HepG2 (cell line): Measurements from ENCODE around the gene SPAG9. TPM values are rescaled to one million over a fixed set of nuclear protein-coding genes. Genes with fewer than 3 reads are reported as not detected.

ENCODE experiments used
- ATAC-seq: fragments of 200-7000 bp; cut with Tn5 transposase; 3 replicates; pipeline ENCODE4 v1.9.1; 2020; ENCODE audit warnings: mild to moderate bottlenecking, moderate library complexity
- BruUV-seq: library from RNA; stranded (reverse); fragments of 400-500 nt; replicated peaks from 2 replicates; lab custom pipeline; 2021; lab: Mats Ljungman, UMichigan
- CTCF ChIA-PET: fragments of 300-600 bp; formaldehyde crosslinking; extraction: SDS; loops from one replicate; lab custom pipeline; 2021; ENCODE audit warnings: low total read pairs, inconsistent platforms, low intra/inter-chr PET ratio; lab: Yijun Ruan, JAX
- POLR2A ChIA-PET: fragments of 350-600 bp; sonication (Branson Sonifier 250); formaldehyde crosslinking; loops from one replicate; lab custom pipeline; 2020; ENCODE audit warnings: antibody characterized with exemption, inconsistent platforms; lab: Yijun Ruan, JAX
- DNase-seq: peaks from one replicate; pipeline ENCODE4 v3.0.0-alpha.2; 2015; ENCODE audit warnings: low spot score
- FAIRE-seq: peaks from 3 replicates; lab custom pipeline; 2011; peaks lifted over from hg19 to GRCh38; lab: Jason Lieb, UNC
- H2AFZ ChIP-seq: one replicate; pipeline ENCODE4 v1.6.1; 2011; ENCODE audit warnings: low read length, inconsistent platforms
- H3K27ac ChIP-seq: fragments of 300-600 bp; 3 replicates; pipeline ENCODE4 v1.8.0; 2011; ENCODE audit warnings: mixed run types, mild to moderate bottlenecking, mixed read lengths, low read length, inconsistent platforms; ENCODE audit not compliant: insufficient read depth; ENCODE audit errors: extremely low read length
- H3K27me3 ChIP-seq, 2 experiments: fragments of 200-600 bp in 1 of 2; 2 replicates in 1 of 2; 3 replicates in 1 of 2; pipeline versions ENCODE4 v1.6.0 to v1.8.0; 2011; ENCODE audit warnings: low read length in 2 of 2, mild to moderate bottlenecking in 2 of 2, moderate library complexity in 2 of 2, inconsistent platforms in 1 of 2; ENCODE audit not compliant: insufficient read depth in 2 of 2, control insufficient read depth in 1 of 2
- H3K36me3 ChIP-seq, 2 experiments: fragments of 200-600 bp in 1 of 2; replicated peaks in 1 of 2; 2 replicates in 1 of 2; 3 replicates in 1 of 2; pipeline versions ENCODE4 v1.5.1 to v1.8.0; 2011; ENCODE audit warnings: low read length in 2 of 2, inconsistent platforms in 1 of 2; ENCODE audit not compliant: insufficient read depth in 2 of 2, control insufficient read depth in 1 of 2
- H3K4me1 ChIP-seq: 2 replicates; pipeline ENCODE4 v1.5.1; 2012; ENCODE audit warnings: low read length, inconsistent platforms; ENCODE audit not compliant: insufficient read depth
- H3K4me2 ChIP-seq: 2 replicates; pipeline ENCODE4 v1.6.0; 2011; ENCODE audit warnings: low read depth, low read length, inconsistent platforms
- H3K4me3 ChIP-seq, 3 experiments: fragments of 200-600 bp in 1 of 3; sonication (generic), shearing (Covaris generic) in 1 of 3; replicated peaks in 1 of 3; 2 replicates each; pipeline ENCODE4 v1.5.1; 2011 to 2016; ENCODE audit warnings: low read length in 3 of 3, inconsistent platforms in 2 of 3, low read depth in 2 of 3, mild to moderate bottlenecking in 2 of 3, control low read depth in 1 of 3, mixed read lengths in 1 of 3; ENCODE audit not compliant: insufficient read depth in 1 of 3
- H3K79me2 ChIP-seq: one replicate; pipeline ENCODE4 v1.6.1; 2011; ENCODE audit warnings: low read length, inconsistent platforms; ENCODE audit not compliant: insufficient read depth
- H3K9ac ChIP-seq: 2 replicates; pipeline ENCODE4 v1.6.0; 2011; ENCODE audit warnings: mild to moderate bottlenecking, low read depth, low read length, inconsistent platforms; ENCODE audit not compliant: insufficient read depth
- H3K9me3 ChIP-seq: 2 replicates; pipeline ENCODE4 v1.5.1; 2012; ENCODE audit warnings: mild to moderate bottlenecking, low read length
- H4K20me1 ChIP-seq: 2 replicates; pipeline ENCODE4 v1.6.0; 2011; ENCODE audit warnings: inconsistent platforms, mild to moderate bottlenecking, low read length, moderate library complexity; ENCODE audit not compliant: insufficient read depth
- DNMT3B ChIP-seq: conservative IDR thresholded peaks from 2 replicates; pipeline ENCODE4 v1.6.1; 2016; ENCODE audit warnings: missing biosample characterization, control low read depth
- E2F2 ChIP-seq: sonication (generic); formaldehyde crosslinking; IDR thresholded peaks from 2 replicates; pipeline ENCODE4 v1.4.0; 2020; ENCODE audit warnings: missing genetic modification reagents, borderline replicate concordance
- HINFP ChIP-seq: sonication (generic); formaldehyde crosslinking; IDR thresholded peaks from 2 replicates; pipeline ENCODE4 v1.4.0; 2020; ENCODE audit warnings: low read depth, mild to moderate bottlenecking, missing genetic modification reagents
- KLF15 ChIP-seq: sonication (generic); formaldehyde crosslinking; IDR thresholded peaks from 2 replicates; pipeline ENCODE4 v1.8.1; 2023; ENCODE audit warnings: borderline replicate concordance, mild to moderate bottlenecking, inconsistent platforms, missing genetic modification reagents, mixed read lengths
- RAD51 ChIP-seq: fragments of 450-650 bp; IDR thresholded peaks from 2 replicates; pipeline ENCODE4 v1.6.1; 2016; ENCODE audit warnings: borderline replicate concordance
- RELA ChIP-seq: sonication (generic); formaldehyde crosslinking; IDR thresholded peaks from 2 replicates; pipeline ENCODE4 v1.4.0; 2020; ENCODE audit warnings: missing genetic modification reagents
- SNAI1 ChIP-seq: sonication (generic); formaldehyde crosslinking; IDR thresholded peaks from 2 replicates; pipeline ENCODE4 v1.5.0; 2020; ENCODE audit warnings: mild to moderate bottlenecking, missing genetic modification reagents, borderline replicate concordance
- SOX5 ChIP-seq: IDR thresholded peaks from 2 replicates; pipeline ENCODE4 v1.6.1; 2016; ENCODE audit warnings: borderline replicate concordance
- ZNF160 ChIP-seq: sonication (generic); formaldehyde crosslinking; IDR thresholded peaks from 2 replicates; pipeline ENCODE4 v1.8.0; 2022; ENCODE audit warnings: mild to moderate bottlenecking, inconsistent platforms, missing genetic modification reagents
- ZNF407 ChIP-seq: sonication (generic); formaldehyde crosslinking; IDR thresholded peaks from one replicate; pipeline ENCODE4 v1.5.1; 2020; ENCODE audit warnings: mild to moderate bottlenecking, missing genetic modification reagents; ENCODE audit errors: not compliant biosample characterization
- ZSCAN31 ChIP-seq: sonication (generic); formaldehyde crosslinking; IDR thresholded peaks from 2 replicates; pipeline ENCODE4 v1.5.0; 2020; ENCODE audit warnings: low read depth, mild to moderate bottlenecking, missing genetic modification reagents
- ZSCAN9 ChIP-seq: IDR thresholded peaks from 2 replicates; pipeline ENCODE4 v1.6.1; 2016; ENCODE audit warnings: borderline replicate concordance
- WGBS: methylation state at CpG from one replicate; pipeline ENCODE4 v1.1.6; 2017; ENCODE audit warnings: low lambda C conversion rate; 5-methylcytosine and 5-hydroxymethylcytosine counted together
- in situ Hi-C: cut with HindIII; loops from 2 replicates; pipeline ENCODE4 v1.10.0; 2017; ENCODE audit warnings: low pct_unique_long_range_greater_than_20kb; ENCODE audit not compliant: extremely low pct_ligation_motif_present
- intact Hi-C: fragments of 100-400 bp; cut with micrococcal nuclease; formaldehyde crosslinking; loops from one replicate; pipeline ENCODE4 v1.10.0; 2022; ENCODE audit not compliant: unreplicated experiment
- polyA plus RNA-seq, 8 experiments: library from polyadenylated mRNA; depleted of rRNA in 3 of 8; stranded (reverse) in 7 of 8; unstranded in 1 of 8; fragments of >200 nt; fragmentation: Illumina TruSeq in 4 of 8; extraction: Trizol in 4 of 8; gene quantifications; 2 replicates each; pipeline versions ENCODE4 v1.2.1 to v1.2.3, GENCODE V29; 2011 to 2016; ENCODE audit warnings: low read depth in 4 of 8, missing spikeins in 1 of 8, mixed read lengths in 1 of 8; ENCODE audit not compliant: insufficient read depth in 1 of 8
- total RNA-seq, 5 experiments: library from RNA; depleted of rRNA; stranded (reverse); fragments of >200 nt; fragmentation: Illumina TruSeq; extraction: Trizol; gene quantifications; 2 replicates each; pipeline ENCODE4 v1.2.3, GENCODE V29; 2016; ENCODE audit warnings: low read depth in 1 of 5

Gene SPAG9
- total and polyA plus RNA-seq, 2 of the 13 experiments (the other 11 are each of a cell fraction or from before 2014, with no cell fraction given) = 43.2 to 78.6 TPM

GRCh38 chr17:51088868-51089267, 31.8 kb downstream of the SPAG9 start (continued):
- TF ChIP-seq ZNF407 (CRISPR knock-in tag) = peak; percentile 45

- ATAC-seq = no peak
- no TSS peak for BruUV-seq
- H3K36me3 ChIP-seq = peaks cover 1 to 5% of the 10 kb centered on the region in 2 experiments; a peak in 4 of 5 replicates
- H3K4me2 ChIP-seq = no peak overlapping the region
- peaks cover 24% of the 10 kb centered on the region for H3K4me1 ChIP-seq
- H3K9me3 ChIP-seq = no peaks in the 10 kb centered on the region
- no peak overlapping the region for H2AFZ ChIP-seq
- H3K79me2 ChIP-seq = peaks cover 73% of the 10 kb centered on the region
- in situ Hi-C loops = no loop called here
- H3K4me3 ChIP-seq = no peak overlapping the region
- H4K20me1 ChIP-seq = no peaks in the 10 kb centered on the region; the same call in 1 of the 2 replicates
- 95% methylated on average over 9 of the region's 9 CpGs for WGBS
- intact Hi-C loops = no loop called here
- H3K27ac ChIP-seq = no peak overlapping the region
- ChIA-PET POLR2A (no interaction called here), CTCF (no interaction called here)
- no peaks in the 10 kb centered on the region for H3K27me3 ChIP-seq
- no peak for FAIRE-seq
- H3K9ac ChIP-seq = no peak overlapping the region
- DNase-seq = no peak
- no peak for TF ChIP-seq DNMT3B (CRISPR knock-in tag)
- TF ChIP-seq E2F2 (CRISPR knock-in tag) = no peak
- no peak for TF ChIP-seq SNAI1 (CRISPR knock-in tag)
- no peak for TF ChIP-seq SOX5 (CRISPR knock-in tag)
- no peak for TF ChIP-seq KLF15 (CRISPR knock-in tag)
- no peak for TF ChIP-seq ZSCAN9 (CRISPR knock-in tag)
- TF ChIP-seq ZNF160 (CRISPR knock-in tag) = no peak
- TF ChIP-seq RELA (CRISPR knock-in tag) = no peak
- TF ChIP-seq HINFP = no peak
- no peak for TF ChIP-seq RAD51
- no peak for TF ChIP-seq ZSCAN31 (CRISPR knock-in tag)
Measured at GRCh38 chr17:51088287-51088686, 32.4 kb downstream of the SPAG9 start.
